Loucy (cell line): ENCODE results near the gene PEA15.

Experiments
- H2AFZ ChIP-seq: fragments of 200-600 bp; sonication (generic); 2 replicates; pipeline ENCODE4 v1.6.0; 2016; ENCODE audit warnings: antibody characterized with exemption, mild to moderate bottlenecking, low read length, moderate library complexity
- H3F3A ChIP-seq: fragments of 200-600 bp; 2 replicates; pipeline ENCODE4 v1.6.0; 2016; ENCODE audit warnings: antibody characterized with exemption, low read depth, mild to moderate bottlenecking
- H3K27me3 ChIP-seq: fragments of 200-600 bp; sonication (generic); 2 replicates; pipeline ENCODE4 v1.6.1; 2014; ENCODE audit warnings: low read length, mild to moderate bottlenecking; ENCODE audit not compliant: insufficient read depth, poor library complexity, severe bottlenecking
- H3K36me3 ChIP-seq: fragments of 200-600 bp; sonication (generic); 2 replicates; pipeline ENCODE4 v1.6.1; 2016; ENCODE audit warnings: low read length; ENCODE audit not compliant: insufficient read depth
- H3K4me1 ChIP-seq: fragments of 200-600 bp; sonication (generic); 2 replicates; pipeline ENCODE4 v1.5.1; 2014; ENCODE audit warnings: low read length, mild to moderate bottlenecking; ENCODE audit not compliant: insufficient read depth, poor library complexity, severe bottlenecking
- H3K4me2 ChIP-seq: fragments of 200-600 bp; sonication (generic); 2 replicates; pipeline ENCODE4 v1.6.0; 2014; ENCODE audit warnings: antibody characterized with exemption, low read length, low read depth, mild to moderate bottlenecking; ENCODE audit not compliant: poor library complexity, severe bottlenecking
- H3K4me3 ChIP-seq: fragments of 200-600 bp; sonication (generic); 2 replicates; pipeline ENCODE4 v1.5.1; 2014; ENCODE audit warnings: low read length, mild to moderate bottlenecking, mixed read lengths; ENCODE audit not compliant: poor library complexity, severe bottlenecking
- H3K79me2 ChIP-seq: fragments of 200-600 bp; sonication (generic); 2 replicates; pipeline ENCODE4 v1.6.1; 2014; ENCODE audit warnings: low read length; ENCODE audit not compliant: insufficient read depth
- H3K9ac ChIP-seq: fragments of 200-600 bp; sonication (generic); 2 replicates; pipeline ENCODE4 v1.6.0; 2014; ENCODE audit warnings: mild to moderate bottlenecking, low read depth, low read length, moderate library complexity; ENCODE audit not compliant: poor library complexity, severe bottlenecking
- H3K9me2 ChIP-seq: fragments of 200-600 bp; sonication (generic); replicated peaks from 2 replicates; pipeline ENCODE4 v1.6.1; 2016; ENCODE audit warnings: low read depth, low read length, mixed read lengths
- H3K9me3 ChIP-seq: fragments of 200-600 bp; sonication (generic); 2 replicates; pipeline ENCODE4 v1.6.1; 2014; ENCODE audit warnings: mild to moderate bottlenecking, antibody characterized with exemption, low read length, low read depth; ENCODE audit not compliant: insufficient read depth
- H4K20me1 ChIP-seq: fragments of 200-600 bp; sonication (generic); 2 replicates; pipeline ENCODE4 v1.6.0; 2014; ENCODE audit warnings: antibody characterized with exemption, low read length, mild to moderate bottlenecking; ENCODE audit not compliant: insufficient read depth, poor library complexity, severe bottlenecking
- CTCF ChIP-seq: fragments of 200-600 bp; sonication (generic); conservative IDR thresholded peaks from 2 replicates; pipeline ENCODE4 v1.5.1; 2014; ENCODE audit warnings: mild to moderate bottlenecking, antibody characterized with exemption, low read length
- EZH2phosphoT487 ChIP-seq: fragments of 200-600 bp; IDR thresholded peaks from 2 replicates; pipeline ENCODE4 v1.6.1; 2018; ENCODE audit warnings: antibody characterized with exemption, mild to moderate bottlenecking, moderate library complexity, borderline replicate concordance

The PEA15 gene

GRCh38 chr1:160208557-160209320 lies 3.6 kb downstream of the PEA15 start:
- no peak overlapping the region for H3K4me2 ChIP-seq
- no peaks in the 10 kb centered on the region for H3K9me3 ChIP-seq
- no peaks in the 10 kb centered on the region for H3K9me2 ChIP-seq
- peaks cover 32% of the 10 kb centered on the region for H3K4me1 ChIP-seq
- peaks cover 14% of the 10 kb centered on the region for H3K79me2 ChIP-seq
- H3K27me3 ChIP-seq, result no peaks in the 10 kb centered on the region
- H3F3A ChIP-seq, result no peaks in the 10 kb centered on the region
- peaks cover 5% of the 10 kb centered on the region for H4K20me1 ChIP-seq
- TF ChIP-seq EZH2phosphoT487 (no peak), CTCF (no peak)
- no peak overlapping the region for H3K9ac ChIP-seq
- no peak overlapping the region for H2AFZ ChIP-seq
- H3K36me3 ChIP-seq, result peaks cover 20% of the 10 kb centered on the region; the same call in 1 of the 2 replicates
- H3K4me3 ChIP-seq, result no peak overlapping the region

GRCh38 chr1:160209321-160210046 lies 4.3 kb downstream of the PEA15 start:
- H3F3A ChIP-seq, result no peaks in the 10 kb centered on the region
- no peak overlapping the region for H2AFZ ChIP-seq
- peaks cover 14% of the 10 kb centered on the region for H3K79me2 ChIP-seq
- TF ChIP-seq EZH2phosphoT487 (no peak), CTCF (no peak)
- H3K4me3 ChIP-seq, result no peak overlapping the region
- peaks cover 5% of the 10 kb centered on the region for H4K20me1 ChIP-seq
- H3K27me3 ChIP-seq, result no peaks in the 10 kb centered on the region
- no peak overlapping the region for H3K4me2 ChIP-seq
- H3K9ac ChIP-seq, result no peak overlapping the region
- no peaks in the 10 kb centered on the region for H3K9me2 ChIP-seq
- no peaks in the 10 kb centered on the region for H3K9me3 ChIP-seq
- peaks cover 28% of the 10 kb centered on the region; the same call in 1 of the 2 replicates for H3K36me3 ChIP-seq
- peaks cover 29% of the 10 kb centered on the region for H3K4me1 ChIP-seq

GRCh38 chr1:160210561-160210960 lies 5.4 kb downstream of the PEA15 start:
- Histone ChIP-seq H3K27me3 (no peaks in the 10 kb centered on the region), H3K9ac (no peak overlapping the region), H3K79me2 (peaks cover 11% of the 10 kb centered on the region), H3K36me3 (peaks cover 37% of the 10 kb centered on the region; the same call in 1 of the 2 replicates), H3K4me2 (no peak overlapping the region), H3K9me2 (no peaks in the 10 kb centered on the region), H3K4me3 (no peak overlapping the region), H2AFZ (no peak overlapping the region), H3F3A (no peaks in the 10 kb centered on the region), H3K9me3 (no peaks in the 10 kb centered on the region), H4K20me1 (peaks cover 5% of the 10 kb centered on the region), H3K4me1 (peaks cover 24% of the 10 kb centered on the region)
- no peak for TF ChIP-seq EZH2phosphoT487
- TF ChIP-seq CTCF, result no peak
